Measurements from ENCODE around the gene TPM1.
A peak's percentile ranks its signal among the peaks of the same experiment; 100 is the strongest.
"Not testable (repeated sequence)": the region's sequence is repeated elsewhere in the genome, so short reads cannot be mapped to it uniquely, and the experiment has no call there.

TPM1 gene

GRCh38 chr15:63041974-63042876 is at the start of gene TPM1:
Gene TPM1 (plus strand): TSS chr15:63042747. CDS start chr15:63042830, 83 bp downstream.
- peak in 28 of 58 donors; percentile 9 to 63 (median 42) for DNase-seq

- no peak for DNase-seq
These were observed 49.5 kb upstream of the TPM1 start for GRCh38 chr15:62993066-62993465.

GRCh38 chr15:62993632-62994031 is 48.9 kb upstream of the TPM1 start:
- not testable (repeated sequence) for DNase-seq

- no peak for DNase-seq
These were observed 48.1 kb upstream of the TPM1 start for GRCh38 chr15:62994439-62994838.

- no peak for DNase-seq
These were observed 47.4 kb upstream of the TPM1 start for GRCh38 chr15:62994975-62995681.

GRCh38 chr15:62997441-62997840 is 45.1 kb upstream of the TPM1 start:
- no peak for DNase-seq

GRCh38 chr15:62998262-62998890 is 44.2 kb upstream of the TPM1 start:
- DNase-seq, result no peak

GRCh38 chr15:62999178-62999577 is 43.4 kb upstream of the TPM1 start:
- DNase-seq, result no peak

- no peak for DNase-seq
These were observed 42.5 kb upstream of the TPM1 start for GRCh38 chr15:62999923-63000561.

GRCh38 chr15:63000706-63001105 is 41.8 kb upstream of the TPM1 start:
- DNase-seq, result no peak

GRCh38 chr15:63004211-63004610 is 38.3 kb upstream of the TPM1 start:
- DNase-seq, result no peak

GRCh38 chr15:63006032-63006878 is 36.3 kb upstream of the TPM1 start:
- DNase-seq, result no peak

- DNase-seq, result no peak
These were observed 34.1 kb upstream of the TPM1 start for GRCh38 chr15:63008333-63009049.

GRCh38 chr15:63010386-63010785 is 32.2 kb upstream of the TPM1 start:
- DNase-seq, result no peak

- DNase-seq, result no peak
These were observed 31.4 kb upstream of the TPM1 start for GRCh38 chr15:63010920-63011693.

- no peak for DNase-seq
These were observed 30.1 kb upstream of the TPM1 start for GRCh38 chr15:63012444-63012843.

GRCh38 chr15:63013052-63013808 is 29.3 kb upstream of the TPM1 start:
- DNase-seq, result peak in 1 of 58 donors; percentile 6

GRCh38 chr15:63014578-63014977 is 28.0 kb upstream of the TPM1 start:
- DNase-seq, result no peak
